ENCODE measurements around the gene RAD9A. TPM values are rescaled to one million over a fixed set of nuclear protein-coding genes. Genes with fewer than 3 reads are reported as not detected.

Gene RAD9A
- 15.3 TPM for polyA plus RNA-seq (2012; ENCODE audit: missing spikeins)

DNA sequence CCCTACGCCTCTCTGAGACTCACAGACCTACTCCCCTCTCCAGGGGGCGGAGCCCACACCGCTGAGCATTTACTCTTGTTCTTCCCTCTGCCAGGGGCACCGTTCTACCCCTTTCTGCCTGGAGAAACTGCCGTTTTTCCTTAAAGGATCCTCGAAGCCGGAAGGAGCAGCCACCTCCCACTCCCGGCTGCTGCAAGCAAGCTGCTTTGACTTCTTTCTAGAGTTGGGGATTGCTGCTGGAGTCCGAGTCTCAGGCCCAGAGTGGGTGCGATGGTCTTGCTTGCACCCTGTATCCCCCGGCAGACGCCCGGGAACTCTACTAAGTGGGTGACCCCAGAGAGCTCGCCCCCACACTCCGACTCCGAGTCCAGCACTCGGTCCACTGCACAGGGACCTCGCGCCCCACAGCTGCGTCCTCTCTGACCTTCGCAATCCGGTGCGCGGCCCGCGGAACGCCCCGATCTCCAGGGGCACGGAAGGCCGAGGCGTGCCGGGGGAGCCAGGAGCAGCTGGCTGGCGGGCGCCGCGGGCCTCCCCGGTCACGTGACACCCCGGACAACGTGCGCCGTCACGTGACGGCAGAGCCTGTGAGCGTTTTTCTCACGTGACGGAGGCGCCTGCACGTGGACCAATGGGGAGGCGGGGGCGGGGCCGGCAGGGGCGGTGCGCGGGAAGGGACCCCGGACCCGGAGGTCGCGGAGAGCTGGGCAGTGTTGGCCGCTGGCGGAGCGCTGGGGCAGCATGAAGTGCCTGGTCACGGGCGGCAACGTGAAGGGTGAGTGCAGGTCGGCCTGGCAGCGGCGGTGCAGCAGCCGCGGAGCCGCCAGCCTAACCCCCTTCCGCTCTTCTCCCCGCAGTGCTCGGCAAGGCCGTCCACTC, at the start of gene RAD9A:
Gene RAD9A, plus strand, starts transcription at position 683 of the 879 bp plus-strand sequence. Its CDS starts 59 bp downstream, at position 742.
- peak; percentile 71 for TF ChIP-seq POLR2A (IDR thresholded peaks at IDR 0.05; ENCODE audit: low read depth, low read length)
- TF ChIP-seq TAF1 (IDR thresholded peaks at IDR 0.05; ENCODE audit: borderline replicate concordance, low read depth, low read length): peak; percentile 43; the same call in 1 of the 2 replicates
- peak; percentile 61; the same call in 1 of the 2 replicates for TF ChIP-seq POLR2AphosphoS5 (IDR thresholded peaks at IDR 0.05; ENCODE audit: low read depth, low read length)
- DNase-seq (ENCODE audit: insufficient read length): peak; percentile 100
- FAIRE-seq: peak; percentile 98

GRCh38 chr11:67344264-67344663, 47.5 kb upstream of the RAD9A start:
- no peak for TF ChIP-seq POLR2A (IDR thresholded peaks at IDR 0.05; ENCODE audit: low read depth, low read length)
- no peak for TF ChIP-seq POLR2AphosphoS5 (IDR thresholded peaks at IDR 0.05; ENCODE audit: low read depth, low read length)
- DNase-seq (ENCODE audit: insufficient read length): no peak
- FAIRE-seq: peak; percentile 85

- no peak for TF ChIP-seq TAF1 (IDR thresholded peaks at IDR 0.05; ENCODE audit: borderline replicate concordance, low read depth, low read length)
- TF ChIP-seq POLR2A (IDR thresholded peaks at IDR 0.05; ENCODE audit: low read depth, low read length): no peak
- TF ChIP-seq POLR2AphosphoS5 (IDR thresholded peaks at IDR 0.05; ENCODE audit: low read depth, low read length): no peak
- FAIRE-seq (peak; percentile 77), DNase-seq (ENCODE audit: insufficient read length) (no peak)
Observed at GRCh38 chr11:67345247-67345919, 46.4 kb upstream of the RAD9A start.

DNA sequence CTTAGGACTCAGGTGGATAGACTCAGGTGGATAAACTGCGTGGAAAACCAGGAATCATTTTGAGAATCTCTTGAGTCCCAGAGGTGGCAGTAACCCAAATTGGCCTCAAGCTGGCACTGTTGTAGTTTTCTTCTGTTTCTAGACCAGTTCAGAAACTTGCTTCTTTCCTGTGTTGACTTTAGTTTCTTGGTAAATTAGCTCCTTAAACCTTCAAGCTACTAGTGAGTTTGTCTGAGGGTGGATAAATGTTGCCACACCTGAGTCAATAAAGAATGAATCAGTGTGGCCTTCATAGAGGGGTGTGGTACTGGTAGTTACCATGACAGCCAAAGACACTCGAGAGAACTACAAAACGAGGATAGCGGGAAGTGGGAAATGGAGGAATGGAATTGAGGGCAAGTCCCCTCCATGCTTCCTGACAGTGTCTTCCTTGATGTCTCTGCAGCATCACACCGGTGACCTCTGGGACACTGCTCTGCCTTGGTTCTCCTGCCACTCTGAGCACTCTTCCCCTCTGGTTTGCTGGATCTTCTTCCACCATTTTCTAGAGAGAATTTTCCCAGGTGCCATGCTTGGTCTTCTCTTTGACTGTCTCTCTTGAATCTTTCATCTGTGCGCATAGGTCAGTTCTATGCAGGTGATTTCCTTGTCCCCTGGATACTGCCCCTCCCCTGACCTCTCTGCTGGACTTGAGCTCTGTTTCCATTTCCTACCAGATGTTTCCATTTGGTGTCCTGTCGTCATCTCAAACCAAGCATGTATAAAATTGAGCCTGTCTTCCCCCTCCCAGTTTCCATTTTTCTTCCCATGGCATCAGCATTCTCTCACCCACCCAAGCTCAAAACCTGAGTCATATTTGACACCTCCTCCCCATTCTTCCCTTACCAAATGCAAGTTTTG, 45.6 kb upstream of the RAD9A start:
- DNase-seq (ENCODE audit: insufficient read length): no peak
- no peak for TF ChIP-seq TAF1 (IDR thresholded peaks at IDR 0.05; ENCODE audit: borderline replicate concordance, low read depth, low read length)
- FAIRE-seq: no peak

GRCh38 chr11:67347964-67348749, 43.6 kb upstream of the RAD9A start:
- DNase-seq (ENCODE audit: insufficient read length) (no peak), FAIRE-seq (no peak)
- no peak for TF ChIP-seq POLR2AphosphoS5 (IDR thresholded peaks at IDR 0.05; ENCODE audit: low read depth, low read length)

GRCh38 chr11:67349036-67349435, 42.8 kb upstream of the RAD9A start:
- FAIRE-seq (no peak), DNase-seq (ENCODE audit: insufficient read length) (no peak)
- TF ChIP-seq POLR2AphosphoS5 (IDR thresholded peaks at IDR 0.05; ENCODE audit: low read depth, low read length): no peak
- TF ChIP-seq POLR2A (IDR thresholded peaks at IDR 0.05; ENCODE audit: low read depth, low read length): no peak
- TF ChIP-seq TAF1 (IDR thresholded peaks at IDR 0.05; ENCODE audit: borderline replicate concordance, low read depth, low read length): no peak

DNA sequence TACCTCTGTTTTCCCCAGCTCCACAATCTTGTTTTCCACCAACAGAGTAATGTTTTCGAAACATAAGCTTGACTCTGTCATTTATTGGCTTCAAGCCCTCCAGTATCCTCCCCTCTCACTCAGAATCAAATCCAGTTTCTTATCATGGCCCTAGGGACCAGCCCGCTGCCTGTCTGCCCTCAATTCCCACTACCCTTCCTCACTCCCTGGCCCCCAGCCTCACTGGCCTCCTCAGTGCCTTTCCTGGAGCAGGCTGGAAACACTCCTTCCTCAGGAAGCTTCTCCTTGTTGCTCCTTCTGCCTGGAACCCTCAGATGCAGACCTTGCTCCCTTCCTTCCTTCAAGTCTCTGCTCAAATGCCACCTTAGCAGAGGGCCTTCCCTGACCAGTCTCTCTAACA, 42.3 kb upstream of the RAD9A start:
- FAIRE-seq (no peak), DNase-seq (ENCODE audit: insufficient read length) (no peak)
- TF ChIP-seq POLR2A (IDR thresholded peaks at IDR 0.05; ENCODE audit: low read depth, low read length): no peak
- TF ChIP-seq TAF1 (IDR thresholded peaks at IDR 0.05; ENCODE audit: borderline replicate concordance, low read depth, low read length): no peak
- TF ChIP-seq POLR2AphosphoS5 (IDR thresholded peaks at IDR 0.05; ENCODE audit: low read depth, low read length): no peak

DNA sequence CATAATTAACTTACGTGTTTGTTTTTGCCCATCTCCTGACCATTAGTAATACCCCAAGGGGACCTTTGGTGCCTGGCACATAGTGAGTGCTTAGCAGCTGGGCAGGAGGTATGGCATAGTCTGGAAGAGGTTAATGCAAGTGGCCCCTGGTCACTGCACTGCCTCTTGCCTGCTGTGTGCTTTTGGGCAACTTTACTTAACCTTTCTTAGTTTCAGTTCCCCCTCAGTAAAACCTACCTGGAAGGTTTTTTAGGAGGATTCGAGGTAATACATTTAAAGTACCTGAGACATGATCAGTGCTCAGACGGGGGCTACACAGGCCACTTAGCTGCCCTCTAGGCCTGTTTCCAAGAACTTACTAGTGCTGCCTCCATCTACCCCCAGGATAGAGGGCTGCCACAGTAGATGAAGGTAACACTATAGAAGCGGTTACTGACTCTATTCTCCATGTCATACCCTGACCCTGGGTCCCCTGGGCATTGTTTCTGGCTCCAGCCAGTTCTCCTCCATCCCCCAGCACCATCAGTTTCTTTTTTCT, 41.8 kb upstream of the RAD9A start:
- TF ChIP-seq POLR2AphosphoS5 (IDR thresholded peaks at IDR 0.05; ENCODE audit: low read depth, low read length) (no peak), TAF1 (IDR thresholded peaks at IDR 0.05; ENCODE audit: borderline replicate concordance, low read depth, low read length) (no peak), POLR2A (IDR thresholded peaks at IDR 0.05; ENCODE audit: low read depth, low read length) (no peak)
- no peak for FAIRE-seq
- no peak for DNase-seq (ENCODE audit: insufficient read length)

- FAIRE-seq (peak; percentile 88), DNase-seq (ENCODE audit: insufficient read length) (no peak)
- 0 out of 2 replicates have a peak, but pooled peaks have one; percentile 19 for TF ChIP-seq POLR2A (IDR thresholded peaks at IDR 0.05; ENCODE audit: low read depth, low read length)
- no peak for TF ChIP-seq POLR2AphosphoS5 (IDR thresholded peaks at IDR 0.05; ENCODE audit: low read depth, low read length)
Observed at GRCh38 chr11:67351275-67352005, 40.3 kb upstream of the RAD9A start.

Measured in GM12892 (cell line).